GM18508 (cell line): ENCODE data around the gene CLIP2.

Experiments used
- ATAC-seq: cut with Tn5 transposase; IDR thresholded peaks from one replicate; pipeline ENCODE4 v1.9.1; 2021; ENCODE audit warnings: moderate number of reproducible peaks; ENCODE audit not compliant: insufficient read depth, unreplicated experiment

Gene CLIP2

GRCh38 chr7:74269757-74270277 lies 19.4 kb upstream of the CLIP2 start:
- ATAC-seq = no peak

GRCh38 chr7:74271742-74272141 lies 17.5 kb upstream of the CLIP2 start:
- no peak for ATAC-seq

- ATAC-seq = peak; percentile 48
These were observed 16.7 kb upstream of the CLIP2 start for GRCh38 chr7:74272305-74273038.

GRCh38 chr7:74275401-74275881 lies 13.8 kb upstream of the CLIP2 start:
- ATAC-seq = no peak

GRCh38 chr7:74277636-74278035 lies 11.6 kb upstream of the CLIP2 start:
- ATAC-seq = no peak

GRCh38 chr7:74280985-74281384 lies 8.2 kb upstream of the CLIP2 start:
- no peak for ATAC-seq

- no peak for ATAC-seq
These were observed 6.3 kb upstream of the CLIP2 start for GRCh38 chr7:74282748-74283459.

- ATAC-seq = no peak
These were observed 5.3 kb upstream of the CLIP2 start for GRCh38 chr7:74283858-74284447.

- peak; percentile 41 for ATAC-seq
These were observed 4.4 kb upstream of the CLIP2 start for GRCh38 chr7:74284781-74285259.

GRCh38 chr7:74286131-74286530 lies 3.1 kb upstream of the CLIP2 start:
- ATAC-seq = no peak

- ATAC-seq = no peak
These were observed 1.7 kb upstream of the CLIP2 start for GRCh38 chr7:74287303-74288033.

- ATAC-seq = no peak
These were observed 949 bp upstream of the CLIP2 start for GRCh38 chr7:74288034-74288881.

- ATAC-seq = no peak
These were observed 699 bp downstream of the CLIP2 start for GRCh38 chr7:74289659-74290552.

- no peak for ATAC-seq
These were observed 1.3 kb downstream of the CLIP2 start for GRCh38 chr7:74290553-74290950.

- no peak for ATAC-seq
These were observed 1.8 kb downstream of the CLIP2 start for GRCh38 chr7:74290981-74291441.

GRCh38 chr7:74291535-74291934 lies 2.3 kb downstream of the CLIP2 start:
- ATAC-seq = no peak

GRCh38 chr7:74292757-74293576 lies 3.8 kb downstream of the CLIP2 start:
- no peak for ATAC-seq

GRCh38 chr7:74293577-74293908 lies 4.3 kb downstream of the CLIP2 start:
- no peak for ATAC-seq
